IPS-11a (cell line): ENCODE data around the gene UNC5CL.

ENCODE experiments used
- H3K4me3 ChIP-seq: one replicate; pipeline ENCODE4 v1.5.1; 2013; ENCODE audit warnings: low read depth, low read length, control low read depth

UNC5CL gene

GRCh38 chr6:40977695-40978094, 61.3 kb downstream of the UNC5CL start:
- no peak overlapping the region for H3K4me3 ChIP-seq

GRCh38 chr6:40977085-40977484, 61.9 kb downstream of the UNC5CL start:
- no peak overlapping the region for H3K4me3 ChIP-seq
